ENCODE data around the gene RMI2.
A peak's percentile ranks its signal among the peaks of the same experiment; 100 is the strongest.

Gene RMI2

GRCh38 chr16:11353158-11353557 lies 7.9 kb downstream of the RMI2 start:
- no peak for DNase-seq (ENCODE audit: low read depth in 1 of 2, low spot score in 1 of 2)
- Histone ChIP-seq H3K27ac (replicated peaks) (no peak overlapping the region), H3K27me3 (ENCODE audit: insufficient read depth, poor library complexity, severe bottlenecking) (no peaks in the 10 kb centered on the region), H3K4me3 (replicated peaks; ENCODE audit: insufficient read depth, low read length) (no peak overlapping the region)
- TF ChIP-seq GABPA (IDR thresholded peaks at IDR 0.05; ENCODE audit: low read depth): no peak
- TF ChIP-seq CTCF (IDR thresholded peaks at IDR 0.05; ENCODE audit: insufficient read depth, low read length): no peak
- TF ChIP-seq SPI1 (IDR thresholded peaks at IDR 0.05; ENCODE audit: borderline replicate concordance, low read depth): no peak
- TF ChIP-seq REST (IDR thresholded peaks at IDR 0.05; ENCODE audit: insufficient replicate concordance, low read depth): no peak
- no peak for TF ChIP-seq POLR2AphosphoS5 (IDR thresholded peaks at IDR 0.05; ENCODE audit: low read depth)

GRCh38 chr16:11354407-11354732 lies 9.1 kb downstream of the RMI2 start:
- DNase-seq (ENCODE audit: low read depth in 1 of 2, low spot score in 1 of 2): no peak
- Histone ChIP-seq H3K27ac (replicated peaks) (no peak overlapping the region), H3K27me3 (ENCODE audit: insufficient read depth, poor library complexity, severe bottlenecking) (no peaks in the 10 kb centered on the region), H3K4me3 (replicated peaks; ENCODE audit: insufficient read depth, low read length) (no peak overlapping the region)
- TF ChIP-seq SPI1 (IDR thresholded peaks at IDR 0.05; ENCODE audit: borderline replicate concordance, low read depth): no peak

GRCh38 chr16:11354733-11355574 lies 9.7 kb downstream of the RMI2 start:
- Histone ChIP-seq H3K27ac (replicated peaks) (peak overlapping the region; percentile 27), H3K4me3 (replicated peaks; ENCODE audit: insufficient read depth, low read length) (no peak overlapping the region), H3K27me3 (ENCODE audit: insufficient read depth, poor library complexity, severe bottlenecking) (peaks cover 4% of the 10 kb centered on the region)
- peak in 1 of 2 experiments; percentile 77 for DNase-seq (ENCODE audit: low read depth in 1 of 2, low spot score in 1 of 2)
- TF ChIP-seq CTCF (IDR thresholded peaks at IDR 0.05; ENCODE audit: insufficient read depth, low read length): no peak
- TF ChIP-seq REST (IDR thresholded peaks at IDR 0.05; ENCODE audit: insufficient replicate concordance, low read depth): no peak
- no peak for TF ChIP-seq POLR2AphosphoS5 (IDR thresholded peaks at IDR 0.05; ENCODE audit: low read depth)
- no peak for TF ChIP-seq SPI1 (IDR thresholded peaks at IDR 0.05; ENCODE audit: borderline replicate concordance, low read depth)
- no peak for TF ChIP-seq GABPA (IDR thresholded peaks at IDR 0.05; ENCODE audit: low read depth)

- no peak for TF ChIP-seq CTCF (IDR thresholded peaks at IDR 0.05; ENCODE audit: insufficient read depth, low read length)
- no peak for TF ChIP-seq POLR2AphosphoS5 (IDR thresholded peaks at IDR 0.05; ENCODE audit: low read depth)
- TF ChIP-seq REST (IDR thresholded peaks at IDR 0.05; ENCODE audit: insufficient replicate concordance, low read depth): no peak
- TF ChIP-seq SPI1 (IDR thresholded peaks at IDR 0.05; ENCODE audit: borderline replicate concordance, low read depth): no peak
- TF ChIP-seq GABPA (IDR thresholded peaks at IDR 0.05; ENCODE audit: low read depth): no peak
- Histone ChIP-seq H3K27me3 (ENCODE audit: insufficient read depth, poor library complexity, severe bottlenecking) (peaks cover 6% of the 10 kb centered on the region), H3K27ac (replicated peaks) (no peak overlapping the region), H3K4me3 (replicated peaks; ENCODE audit: insufficient read depth, low read length) (no peak overlapping the region)
- no peak for DNase-seq (ENCODE audit: low read depth in 1 of 2, low spot score in 1 of 2)
Observed at GRCh38 chr16:11355862-11356261, 10.6 kb downstream of the RMI2 start.

Measured in HL-60 (cell line).